Activated CD8-positive, alpha-beta memory T cell treated with anti-CD3 and anti-CD28 coated beads, Interleukin-2, amount 50 U/mL, for 24 hours (primary cell): ENCODE results near the gene TRIM47.

Experiments
- DNase-seq: peaks from one replicate; pipeline ENCODE4 v3.0.0-alpha.2; 2020; ENCODE audit errors: extremely low read depth

TRIM47 gene

DNA sequence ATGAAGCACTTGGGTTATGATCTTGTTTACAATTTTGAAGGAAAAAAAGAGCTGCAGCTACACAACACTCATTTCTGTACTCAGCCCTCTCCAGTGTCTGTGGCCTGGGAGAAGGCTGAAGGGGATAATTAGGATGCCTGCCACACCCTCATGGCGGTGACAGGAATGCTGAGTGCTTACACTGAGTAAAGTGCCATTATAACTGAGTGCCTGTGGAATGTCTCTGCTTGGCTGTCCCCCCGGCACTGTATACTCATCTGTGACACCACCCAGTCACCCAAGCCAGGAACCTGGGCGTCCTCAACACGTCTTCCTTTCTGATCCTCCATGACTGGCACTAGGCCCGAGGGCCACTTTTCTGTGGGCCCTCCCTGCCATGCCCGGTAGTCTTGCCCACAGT, 29.8 kb upstream of the TRIM47 start:
- DNase-seq: no peak

DNA sequence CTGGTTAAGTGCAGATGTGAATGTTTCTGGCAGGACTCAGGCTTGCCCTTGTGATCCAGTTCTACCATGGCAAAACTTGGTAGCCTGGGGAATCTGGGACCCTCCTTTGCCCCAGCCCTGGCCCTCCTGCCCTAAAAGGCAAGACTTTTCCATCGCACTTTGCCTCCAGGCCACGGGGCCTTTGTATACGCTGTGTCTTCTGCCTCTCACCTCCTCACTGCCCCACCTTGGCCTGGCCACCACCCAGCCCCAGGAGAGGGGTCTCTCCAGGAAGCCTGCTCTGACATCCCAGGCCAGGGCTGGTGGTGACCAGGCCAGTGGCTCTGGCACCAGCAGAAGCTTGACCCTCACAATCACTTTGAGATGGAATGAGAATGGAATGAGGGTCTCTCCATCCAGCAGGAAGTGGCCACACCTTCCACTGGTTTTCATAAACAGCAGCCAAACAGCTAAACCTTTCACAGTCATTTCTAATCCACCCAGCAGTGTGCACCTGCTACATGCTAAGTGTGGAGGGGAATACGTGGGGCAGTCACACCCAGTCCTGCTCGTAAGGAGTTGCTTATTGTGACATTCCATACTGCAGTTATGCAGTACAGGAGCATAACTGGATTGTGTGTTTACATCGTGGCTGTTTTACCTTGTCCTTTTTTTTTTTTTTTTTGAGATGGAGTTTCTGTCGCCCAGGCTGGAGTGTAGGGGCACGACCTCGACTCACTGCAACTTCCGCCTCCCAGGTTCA, 27.9 kb upstream of the TRIM47 start:
- no peak for DNase-seq

DNA sequence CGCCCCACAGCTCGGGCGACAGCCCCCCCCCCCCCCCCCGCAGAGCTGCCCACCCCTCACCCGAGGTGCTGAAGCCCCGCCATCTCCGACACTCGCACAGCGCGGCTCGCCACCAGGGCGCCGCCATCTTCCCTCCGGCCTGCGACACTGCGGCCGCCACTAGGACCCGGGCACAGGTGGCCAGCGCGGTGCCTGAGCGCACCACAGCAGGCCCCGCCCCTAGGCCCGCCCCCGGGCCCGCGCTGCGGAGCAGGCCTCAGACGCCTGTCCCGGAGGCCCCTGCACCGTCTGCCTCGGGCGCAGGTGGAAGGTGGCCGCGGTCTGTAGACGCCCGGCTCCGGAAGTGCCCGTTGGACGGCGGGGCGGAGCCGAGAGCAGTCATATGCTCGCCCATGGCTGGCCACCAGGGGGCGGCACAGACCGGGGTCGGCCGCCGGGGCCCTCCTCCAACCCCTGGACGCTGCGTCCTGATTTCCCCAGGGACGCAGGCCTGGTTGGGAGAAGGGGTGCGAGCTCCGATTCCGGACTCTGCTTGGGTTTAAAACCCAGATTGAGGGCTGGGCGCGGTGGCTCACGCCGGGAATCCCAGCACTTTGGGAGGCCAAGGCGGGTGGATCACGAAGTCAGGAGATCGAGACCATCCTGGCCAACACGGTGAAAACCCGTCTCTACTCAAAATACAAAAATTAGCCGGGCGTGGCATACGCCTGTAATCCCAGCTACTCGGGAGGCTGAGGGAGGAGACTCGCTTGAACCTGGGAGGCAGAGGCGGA, 26.6 kb upstream of the TRIM47 start, which contains the start of gene MRPL38:
MRPL38 (minus strand) TSS at position 136 of the 773 bp plus-strand sequence; CDS start at position 127, 9 bp downstream.
- DNase-seq: peak; percentile 71

DNA sequence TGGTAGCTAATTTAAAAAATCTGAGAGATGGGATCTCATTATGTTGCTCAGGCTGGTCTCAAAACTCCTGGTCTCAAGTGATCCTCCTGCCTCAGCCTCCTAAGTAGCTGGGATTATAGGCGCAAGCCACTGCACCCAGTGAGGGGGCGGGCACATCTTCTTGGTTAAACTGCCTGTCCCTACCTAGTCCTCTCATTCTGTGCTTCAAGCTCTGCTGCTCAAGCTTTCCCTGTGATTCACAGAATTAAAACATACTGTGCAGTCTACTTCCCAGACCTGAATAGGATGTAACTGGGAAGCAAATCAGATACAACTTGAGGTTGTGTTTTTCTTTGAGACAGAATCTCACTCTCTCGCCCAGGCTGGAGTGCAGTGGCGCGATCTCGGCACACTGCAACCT, 24.0 kb upstream of the TRIM47 start:
- no peak for DNase-seq

DNA sequence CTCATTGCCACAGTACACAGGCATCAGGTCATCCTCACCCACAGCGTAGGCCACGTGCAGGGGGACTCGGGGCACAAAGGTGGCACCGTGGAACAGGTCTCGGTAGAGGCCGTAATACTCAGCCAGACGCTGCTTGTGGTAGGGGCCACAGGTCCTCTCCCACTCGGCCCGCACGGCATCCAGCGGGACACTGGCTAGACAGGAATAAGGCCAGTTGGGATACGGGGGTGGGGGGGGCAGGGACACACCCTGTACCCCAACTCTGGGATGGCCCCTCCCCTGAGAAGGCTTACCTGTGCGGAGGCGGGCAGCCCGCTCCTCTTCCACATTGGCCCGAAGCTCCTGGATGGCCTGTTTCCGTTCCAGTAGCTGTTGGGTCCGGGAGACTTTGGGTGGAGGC, 23.3 kb upstream of the TRIM47 start:
- no peak for DNase-seq

DNA sequence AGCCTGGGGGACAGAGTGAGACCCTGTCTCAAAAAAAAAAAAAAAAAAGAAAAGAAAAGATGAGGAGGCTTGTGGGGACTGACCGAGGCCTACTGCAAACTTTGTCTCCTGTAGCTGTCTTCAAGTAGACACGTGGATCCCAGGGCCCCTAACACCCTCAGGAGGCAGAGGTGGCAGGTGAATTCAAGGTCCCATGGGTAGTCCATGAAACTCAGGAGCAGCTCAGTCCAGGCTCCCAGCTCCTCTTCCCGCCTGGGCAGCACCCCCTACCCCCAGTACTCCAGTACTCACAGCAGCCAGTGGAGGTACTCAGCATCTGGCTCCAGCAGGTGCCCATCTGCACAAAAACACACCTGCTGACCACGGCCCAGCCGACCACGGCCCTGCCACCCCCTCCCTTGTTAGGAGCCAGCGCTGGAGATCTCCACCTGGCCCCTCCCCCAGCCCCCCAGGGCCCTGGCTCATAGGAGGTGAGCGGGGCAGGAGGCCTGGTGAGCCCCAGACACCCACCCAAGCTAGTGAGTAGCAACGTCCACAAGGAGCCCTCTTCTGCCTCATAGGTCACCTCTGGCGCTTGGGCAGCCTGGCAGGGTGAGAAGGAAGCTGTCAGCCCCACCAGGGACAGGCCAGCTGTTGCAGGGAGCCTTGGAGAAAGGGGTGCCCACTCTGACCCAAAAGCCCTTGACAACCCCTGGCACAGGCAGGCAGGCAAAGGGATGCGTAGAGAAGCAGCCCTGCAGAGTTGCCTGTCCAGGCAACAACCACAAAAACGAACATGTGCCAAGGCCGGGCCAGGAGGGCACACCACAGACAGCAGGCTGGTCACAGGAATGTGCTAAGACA, 22.5 kb upstream of the TRIM47 start:
- no peak for DNase-seq

DNA sequence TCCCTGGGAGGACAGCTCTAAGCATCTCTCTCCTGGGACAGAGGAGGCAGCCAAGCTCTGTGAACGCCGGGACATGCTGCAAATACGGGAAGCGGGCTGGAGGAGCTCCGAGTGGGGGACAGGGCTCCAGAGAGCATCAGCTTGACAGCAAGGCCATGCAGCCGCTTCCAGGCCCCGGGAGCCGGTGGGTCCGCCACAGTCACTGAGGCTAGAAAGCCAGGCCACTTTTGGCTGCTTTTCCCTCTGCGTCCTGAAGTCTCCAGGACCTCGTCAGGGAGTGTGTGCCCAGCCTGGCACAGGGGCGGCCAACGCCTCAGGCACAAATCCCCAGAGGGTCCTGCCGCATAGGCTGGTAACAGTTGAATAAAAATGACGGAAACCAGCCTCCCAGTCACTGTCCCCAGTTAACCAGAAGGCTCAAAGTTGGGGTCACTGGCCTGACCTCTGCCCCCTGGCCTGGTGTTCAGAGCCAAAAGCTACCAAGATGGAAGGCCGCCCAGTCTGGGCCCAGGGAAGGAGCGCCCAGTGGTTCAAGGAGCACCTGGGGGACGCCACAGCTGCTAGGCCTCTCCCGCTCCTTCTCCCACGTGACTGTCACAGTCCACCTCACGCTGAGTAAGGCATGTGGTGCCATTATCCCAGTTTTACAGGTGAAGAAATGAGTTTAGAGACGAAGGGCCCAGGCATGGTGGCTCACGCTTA, 21.5 kb upstream of the TRIM47 start:
- no peak for DNase-seq

DNA sequence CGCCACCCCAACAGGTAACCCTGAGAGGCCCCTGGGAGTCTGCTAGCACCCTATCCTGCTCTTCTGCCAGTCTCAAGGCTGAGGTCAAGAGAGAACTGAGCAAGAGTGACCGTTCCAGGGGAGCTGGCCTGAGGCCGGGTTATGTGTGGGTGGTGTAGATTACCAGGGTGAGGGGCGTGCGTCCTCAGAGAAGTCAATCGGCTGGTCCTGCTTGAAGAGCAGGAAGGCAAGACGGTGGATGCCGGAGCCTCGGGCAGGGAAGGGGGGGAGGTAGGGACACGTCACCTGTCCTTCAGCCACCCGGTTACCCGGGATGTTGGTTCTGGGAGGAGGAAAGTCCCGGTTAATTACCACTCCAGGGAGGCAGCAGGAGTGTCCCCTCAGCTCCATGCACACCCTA, 21.0 kb upstream of the TRIM47 start:
- DNase-seq: no peak

DNA sequence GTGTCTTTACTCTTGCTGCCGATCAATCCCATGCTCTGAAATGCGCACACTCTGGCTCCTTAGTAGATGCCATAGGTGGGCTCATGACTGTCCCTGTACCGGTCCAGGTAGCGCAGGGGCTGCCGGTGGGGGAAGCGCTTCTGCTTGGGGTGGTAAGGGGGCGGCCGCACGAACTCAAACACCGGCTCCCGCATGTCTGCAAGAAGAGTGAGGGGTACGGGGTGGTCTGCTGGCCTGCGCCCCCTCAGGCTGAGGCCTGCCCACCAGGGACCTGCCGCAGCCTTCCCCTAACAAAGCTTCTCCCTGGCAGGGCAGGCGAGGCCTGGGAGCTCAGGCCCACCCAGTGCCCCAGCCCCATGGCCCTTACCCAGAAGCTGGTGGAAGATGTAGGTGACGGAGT, 20.4 kb upstream of the TRIM47 start:
- no peak for DNase-seq

DNA sequence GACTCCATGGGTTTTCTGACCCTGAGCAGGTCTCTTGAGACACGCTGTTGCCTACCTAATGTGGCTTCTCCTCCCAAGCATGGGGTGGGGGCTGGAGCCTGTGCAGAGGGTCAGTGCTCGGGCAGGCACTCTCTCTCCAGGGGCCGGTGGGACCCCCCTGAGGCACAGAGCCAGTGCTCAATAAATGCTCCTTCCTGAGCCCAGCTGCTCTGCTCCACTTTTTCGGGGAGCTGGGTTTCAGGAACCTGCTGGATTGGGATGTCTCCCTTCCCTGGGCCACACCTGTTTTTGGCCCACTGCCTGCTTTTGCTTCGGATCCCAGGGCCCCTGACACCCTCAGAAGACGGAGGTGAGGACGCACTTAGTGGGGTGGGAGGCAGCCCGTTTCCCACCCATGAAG, 19.7 kb upstream of the TRIM47 start:
- DNase-seq: no peak

DNA sequence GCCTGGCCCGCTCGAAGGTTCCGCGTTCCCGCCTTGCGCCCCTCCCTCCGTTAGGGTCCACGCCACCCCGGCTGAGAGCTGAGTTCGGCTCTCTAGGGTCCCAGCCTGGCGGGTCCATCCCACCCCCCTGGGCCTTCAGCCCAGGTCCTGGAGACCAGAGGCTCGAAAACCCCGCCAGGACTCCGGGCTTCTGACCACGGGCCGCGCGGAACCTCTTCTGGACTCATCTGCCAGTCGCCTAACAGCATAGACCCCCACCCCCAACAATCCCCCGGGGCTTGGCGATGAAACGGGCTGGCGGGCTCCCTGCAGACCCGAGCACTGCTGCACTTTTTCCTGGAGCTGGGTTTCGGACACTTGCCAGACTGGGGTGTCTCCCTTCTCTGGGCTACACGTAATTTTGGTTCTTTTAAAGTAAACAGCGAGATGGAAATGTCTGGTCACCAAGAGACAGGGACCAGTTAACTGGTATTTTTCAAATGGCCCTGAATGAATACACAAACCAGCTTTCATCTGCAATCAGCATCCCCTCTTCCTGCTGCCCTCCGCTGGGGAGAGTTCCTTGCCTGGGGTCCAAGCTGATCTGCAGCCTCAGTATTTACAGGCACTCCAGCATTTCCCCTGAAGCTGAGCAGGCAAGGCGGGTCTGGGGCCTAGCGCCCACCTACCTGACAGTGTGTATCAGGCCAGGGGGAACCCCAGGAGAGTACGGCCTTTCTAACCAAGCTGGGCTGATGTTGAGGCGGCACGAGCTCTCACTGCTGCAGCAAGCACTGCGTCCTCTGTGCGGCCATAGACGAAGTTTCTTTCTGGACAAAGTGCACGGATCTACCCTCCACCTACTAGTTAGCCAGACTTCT, 19.0 kb upstream of the TRIM47 start:
- no peak for DNase-seq

DNA sequence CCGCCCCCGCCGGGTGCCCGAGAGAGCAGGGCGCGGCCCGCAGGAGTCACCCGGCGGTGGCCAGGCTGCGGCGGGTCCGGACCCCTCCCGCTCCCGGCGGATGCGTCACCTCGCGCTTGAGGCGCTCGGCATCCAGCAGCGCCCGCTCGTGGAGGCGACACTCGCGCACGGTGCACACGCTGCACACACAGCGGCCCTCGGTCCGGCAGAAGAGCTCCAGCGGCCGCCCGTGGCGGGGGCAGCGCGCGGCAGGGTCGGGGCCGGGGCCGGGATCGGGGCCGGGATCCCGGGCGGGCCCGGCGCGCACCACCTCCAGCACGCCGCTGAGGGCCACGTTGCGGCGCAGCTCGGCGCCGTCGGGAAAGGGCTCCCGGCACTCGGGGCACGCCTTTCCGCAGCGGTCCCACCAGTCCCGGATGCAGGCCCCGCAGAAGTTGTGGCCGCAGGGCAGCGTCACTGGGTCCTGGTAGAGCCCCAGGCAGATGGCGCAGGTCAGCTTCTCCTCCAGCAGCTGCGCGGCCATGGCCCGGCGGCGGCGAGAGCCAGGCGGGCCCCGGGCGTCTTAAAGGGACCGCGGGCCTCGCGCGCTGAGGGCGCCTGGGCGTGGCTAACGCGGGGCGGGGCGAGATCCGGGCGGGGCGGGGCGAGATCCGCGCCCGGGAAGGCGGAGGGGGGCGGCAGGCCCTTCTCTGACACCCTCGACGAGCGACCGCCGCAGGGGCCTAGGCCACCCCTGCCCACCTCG, 18.2 kb upstream of the TRIM47 start, which contains the start of gene TRIM65:
TRIM65 (minus strand) TSS at position 537 of the 745 bp plus-strand sequence; CDS start at position 523, 14 bp downstream.
- DNase-seq: peak; percentile 47

DNA sequence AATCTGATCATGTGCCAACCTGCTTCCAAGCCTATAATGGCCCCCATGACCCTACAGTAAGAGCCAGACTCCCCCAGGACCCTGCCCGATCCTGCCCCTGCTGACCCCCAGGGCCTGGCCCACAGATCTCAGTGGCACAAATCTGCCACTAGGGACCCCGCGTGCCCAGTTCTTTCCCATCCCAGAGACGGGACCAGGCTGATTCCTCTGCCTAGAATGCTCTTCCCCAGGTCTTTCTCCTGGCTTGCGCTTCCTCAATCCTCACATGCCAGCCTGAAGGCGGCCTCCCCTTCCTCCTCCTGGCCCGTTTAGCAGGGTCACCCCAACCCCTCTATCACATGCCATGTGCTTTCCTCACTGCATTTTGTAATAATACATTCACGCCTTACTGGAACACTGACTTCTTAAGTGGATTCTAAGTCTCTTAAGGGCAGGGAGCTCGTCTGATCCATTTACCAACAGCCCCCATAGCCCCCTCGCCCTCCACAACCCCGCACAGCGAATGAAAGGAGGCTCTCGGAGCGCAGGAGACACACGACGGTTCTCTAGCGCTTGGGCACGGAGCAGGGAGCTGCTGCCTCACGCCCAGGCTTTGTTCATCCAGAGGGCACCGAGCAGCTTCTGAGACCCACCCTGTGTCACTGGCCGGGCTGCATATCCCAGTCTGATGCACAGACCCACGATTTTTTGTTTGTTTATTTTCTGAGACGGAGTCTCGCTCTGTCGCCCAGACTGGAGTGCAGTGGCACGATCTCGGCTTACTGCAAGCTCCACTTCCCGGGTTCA, 17.2 kb upstream of the TRIM47 start:
- DNase-seq: no peak

DNA sequence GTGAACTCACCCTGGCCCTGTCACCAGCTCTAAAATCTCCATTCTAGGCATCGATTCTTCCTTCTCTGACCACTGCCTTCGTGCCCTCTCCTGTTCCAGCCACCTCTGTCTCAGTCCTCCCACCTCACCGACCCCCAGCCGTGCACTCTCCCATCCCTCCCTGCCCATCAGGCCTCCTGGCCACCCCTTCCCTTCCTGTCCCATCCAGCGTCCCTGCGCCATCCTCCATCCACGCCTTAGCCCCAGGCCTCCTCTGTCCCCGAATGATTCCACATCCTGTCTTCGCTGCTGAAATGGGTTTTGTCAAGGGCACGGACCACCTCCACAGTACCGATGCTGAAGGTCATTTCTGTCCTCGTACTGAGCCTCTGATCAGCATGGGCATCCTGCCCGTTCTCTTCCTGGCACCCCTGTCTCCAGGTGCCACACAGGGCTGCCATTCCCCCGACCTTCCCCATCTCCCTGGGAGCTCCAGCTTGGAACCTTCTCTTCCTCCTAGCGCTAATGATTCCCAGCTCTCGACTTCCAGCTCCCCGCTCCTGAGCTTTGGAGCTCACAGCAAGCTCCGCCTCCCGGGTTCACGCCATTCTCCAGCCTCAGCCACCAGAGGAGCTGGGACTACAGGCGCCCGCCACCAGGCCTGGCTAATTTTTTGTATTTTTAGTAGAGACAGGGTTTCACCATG, 15.8 kb upstream of the TRIM47 start:
- no peak for DNase-seq

DNA sequence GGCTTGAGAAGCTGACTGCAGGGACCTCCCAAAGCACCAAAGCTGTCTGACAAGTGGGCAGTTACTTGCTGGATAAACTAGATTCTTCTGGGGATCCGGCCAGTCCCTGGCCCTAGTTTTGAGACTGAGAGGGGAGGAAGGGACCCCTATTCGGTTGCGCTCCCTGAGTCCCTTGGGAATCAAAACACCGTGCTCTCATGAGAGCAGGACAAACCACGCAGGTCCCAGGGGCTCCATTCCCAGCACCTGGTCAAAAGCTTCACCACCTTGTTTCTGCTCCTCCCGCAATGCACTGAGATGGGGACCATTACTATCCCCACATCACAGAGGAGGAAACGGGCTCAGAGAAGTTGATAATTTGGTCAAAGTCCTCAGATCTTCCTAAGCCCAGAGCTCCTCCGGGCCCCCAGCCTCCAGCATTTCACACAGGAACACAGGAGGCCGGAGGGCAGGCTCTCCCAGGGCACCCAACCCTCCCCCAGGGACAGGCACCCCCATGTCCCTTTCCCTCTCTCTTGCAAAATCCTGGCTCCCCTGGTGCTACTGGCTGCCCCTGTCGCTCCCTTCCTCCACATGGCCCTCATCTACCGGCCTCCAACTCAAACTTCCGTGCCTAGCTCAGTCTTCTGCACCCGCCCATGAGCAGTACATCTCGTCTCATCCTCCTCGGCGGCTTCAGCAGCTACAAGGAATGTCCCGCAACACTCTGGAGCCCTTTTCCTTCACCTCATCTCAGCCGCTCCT, 15.1 kb upstream of the TRIM47 start:
- DNase-seq: no peak

DNA sequence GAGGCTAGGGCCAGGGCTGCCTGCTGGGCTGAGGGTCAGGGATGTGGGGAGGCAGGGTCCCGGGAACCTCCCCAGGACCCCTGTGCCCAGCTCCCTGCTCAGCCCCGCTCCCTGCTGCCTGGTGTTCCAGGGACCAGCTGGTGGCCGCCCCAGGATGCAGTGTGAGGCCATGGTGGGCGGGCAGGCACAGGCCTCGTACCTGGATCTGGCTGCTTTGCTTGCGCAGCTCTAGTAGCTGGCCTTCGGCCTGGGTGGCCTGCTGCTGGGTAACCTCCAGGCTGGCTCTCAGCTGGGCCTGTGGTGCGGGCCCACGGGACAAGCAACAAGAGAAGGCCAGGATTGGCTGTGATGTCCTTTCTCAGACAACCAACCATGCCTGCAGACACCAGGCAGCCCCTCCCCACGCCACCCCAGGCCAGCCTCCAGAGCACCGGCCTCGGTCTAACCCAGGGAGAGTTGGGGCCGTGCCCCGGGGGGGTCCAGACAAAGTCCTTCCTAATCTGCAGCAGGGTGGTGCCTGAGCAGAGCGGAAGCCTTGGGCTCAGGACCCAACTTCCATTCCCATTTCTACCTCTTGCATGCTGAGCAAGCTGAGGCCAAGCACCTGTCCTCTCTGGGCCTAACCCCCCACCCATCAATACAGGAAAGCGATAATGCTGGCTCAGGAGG, 14.3 kb upstream of the TRIM47 start:
- DNase-seq: no peak
